GM12874 (cell line): ENCODE data around the gene OR3A2.

Source experiments
- TF ChIP-seq, protein P1 (sequence below): IDR thresholded peaks from 2 replicates; pipeline ENCODE4 v1.5.1; 2011; ENCODE audit warnings: low read depth, mild to moderate bottlenecking, control low read depth, low read length, moderate library complexity; ENCODE audit not compliant: insufficient read depth

OR3A2 gene

DNA sequence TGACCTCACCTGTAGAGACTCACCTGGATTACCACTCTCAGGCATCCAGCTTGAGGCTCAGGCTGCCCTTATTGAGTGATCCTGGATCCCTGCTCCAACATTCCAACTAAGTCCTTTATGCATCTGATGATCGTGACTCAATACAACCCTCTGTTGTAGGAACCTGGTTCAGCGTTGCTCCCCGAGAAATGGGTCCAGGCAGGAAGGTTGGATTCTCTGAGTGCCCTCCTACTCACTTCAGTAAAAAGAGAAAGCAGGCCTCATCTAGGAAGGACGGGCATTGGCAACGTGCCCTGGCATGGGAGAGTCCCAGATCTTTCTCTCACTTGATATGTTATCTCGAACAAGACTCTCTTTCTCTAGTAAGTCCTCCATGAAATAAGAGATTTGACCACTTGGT lies 87.8 kb downstream of the OR3A2 start, which contains the start of gene OR3A1:
TSS of gene OR3A1 (minus strand) at position 101 of the 400 bp plus-strand sequence. CDS start 5,778 bp downstream, outside the sequence.
- TF ChIP-seq, protein P1, sequence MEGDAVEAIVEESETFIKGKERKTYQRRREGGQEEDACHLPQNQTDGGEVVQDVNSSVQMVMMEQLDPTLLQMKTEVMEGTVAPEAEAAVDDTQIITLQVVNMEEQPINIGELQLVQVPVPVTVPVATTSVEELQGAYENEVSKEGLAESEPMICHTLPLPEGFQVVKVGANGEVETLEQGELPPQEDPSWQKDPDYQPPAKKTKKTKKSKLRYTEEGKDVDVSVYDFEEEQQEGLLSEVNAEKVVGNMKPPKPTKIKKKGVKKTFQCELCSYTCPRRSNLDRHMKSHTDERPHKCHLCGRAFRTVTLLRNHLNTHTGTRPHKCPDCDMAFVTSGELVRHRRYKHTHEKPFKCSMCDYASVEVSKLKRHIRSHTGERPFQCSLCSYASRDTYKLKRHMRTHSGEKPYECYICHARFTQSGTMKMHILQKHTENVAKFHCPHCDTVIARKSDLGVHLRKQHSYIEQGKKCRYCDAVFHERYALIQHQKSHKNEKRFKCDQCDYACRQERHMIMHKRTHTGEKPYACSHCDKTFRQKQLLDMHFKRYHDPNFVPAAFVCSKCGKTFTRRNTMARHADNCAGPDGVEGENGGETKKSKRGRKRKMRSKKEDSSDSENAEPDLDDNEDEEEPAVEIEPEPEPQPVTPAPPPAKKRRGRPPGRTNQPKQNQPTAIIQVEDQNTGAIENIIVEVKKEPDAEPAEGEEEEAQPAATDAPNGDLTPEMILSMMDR: no peak

DNA sequence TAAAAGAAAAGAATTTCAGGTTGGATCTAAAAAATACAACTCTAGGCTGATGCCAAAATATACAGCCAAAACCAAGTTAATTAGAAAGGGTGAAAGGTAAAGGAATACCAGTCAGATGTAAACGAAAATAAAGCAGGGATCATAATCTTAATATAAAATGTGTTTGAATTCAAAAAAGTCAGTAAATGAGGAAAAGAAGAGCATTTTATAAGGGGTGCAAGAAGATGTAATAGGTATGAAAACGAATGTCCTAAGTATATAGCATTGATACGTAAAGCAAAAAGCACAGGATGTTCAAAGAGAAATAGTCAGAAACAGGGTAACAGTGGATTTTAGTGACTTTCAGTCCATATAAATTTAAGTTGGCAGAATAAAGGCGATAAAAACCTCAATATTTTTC lies 90.5 kb downstream of the OR3A2 start:
- TF ChIP-seq, protein P1: no peak

DNA sequence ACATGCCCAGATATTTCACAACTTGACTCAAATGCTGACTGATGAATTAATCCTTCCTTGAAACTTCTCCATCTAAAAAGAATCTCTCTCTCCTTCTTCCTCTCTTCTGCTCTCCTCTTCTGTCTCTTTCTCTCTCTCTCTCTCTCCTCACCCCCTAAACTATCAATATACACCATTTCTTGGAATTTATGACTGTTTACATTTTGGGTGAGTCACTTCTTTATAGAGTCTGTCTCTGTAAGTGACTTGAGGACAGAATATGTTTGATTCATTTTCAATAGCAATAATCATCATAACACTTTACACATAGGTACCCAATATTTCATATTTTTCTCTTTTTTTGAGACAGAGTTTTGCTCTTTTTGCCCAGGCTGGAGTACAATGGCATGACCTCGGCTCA lies 103.2 kb downstream of the OR3A2 start:
- TF ChIP-seq, protein P1: no peak

DNA sequence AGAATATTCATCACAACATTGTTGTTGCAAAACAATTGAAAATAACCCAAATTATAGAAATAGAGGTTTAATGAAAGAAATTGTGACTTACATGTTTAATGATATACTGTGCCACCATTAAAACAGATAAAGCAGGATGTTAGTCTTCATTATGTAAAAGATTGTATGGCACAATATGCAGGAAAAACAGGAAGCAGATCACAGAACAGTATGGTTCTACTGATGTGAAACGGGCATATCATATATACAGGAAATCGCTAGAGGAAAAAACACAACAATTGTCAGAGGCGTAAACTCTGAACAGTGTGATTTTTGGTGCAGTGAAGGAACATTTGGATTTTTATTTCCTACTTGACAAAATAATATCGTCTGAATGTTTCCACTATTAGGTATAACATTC lies 110.0 kb downstream of the OR3A2 start:
- TF ChIP-seq, protein P1: no peak

DNA sequence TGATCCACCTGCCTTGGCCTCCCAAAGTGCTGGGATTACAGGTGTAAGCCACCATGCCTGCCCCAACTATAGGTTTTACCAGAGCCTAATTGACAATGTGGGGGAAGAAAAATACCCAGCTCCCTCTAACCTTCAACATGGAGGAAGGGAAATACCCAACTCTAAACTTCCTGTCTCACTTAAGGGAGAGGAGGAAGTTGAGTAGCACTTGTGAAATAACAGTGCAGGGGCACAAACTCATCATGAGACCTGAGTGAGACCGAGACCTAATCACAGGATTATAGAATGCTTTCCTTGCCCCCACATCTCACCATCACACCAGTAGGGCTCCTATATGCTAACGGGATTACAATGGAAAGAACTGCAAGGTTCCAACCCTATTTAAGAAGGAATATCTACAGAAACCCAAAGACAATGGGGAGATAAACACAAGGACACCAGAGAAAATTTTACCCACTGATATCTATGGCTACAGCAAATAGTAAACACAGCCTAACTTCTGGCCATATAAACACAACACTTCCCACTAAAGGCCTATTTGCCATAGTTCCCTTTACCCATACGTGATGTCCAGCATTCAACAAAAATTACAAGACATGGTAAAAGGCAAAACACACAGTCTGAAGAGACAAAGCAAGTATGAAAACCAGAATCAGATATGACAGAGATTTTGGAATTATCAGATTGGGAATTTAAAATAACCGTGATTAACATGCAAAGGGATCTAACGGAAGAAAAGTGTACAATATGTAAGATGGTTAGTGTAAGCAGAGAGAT lies 114.8 kb downstream of the OR3A2 start:
- TF ChIP-seq, protein P1: no peak

DNA sequence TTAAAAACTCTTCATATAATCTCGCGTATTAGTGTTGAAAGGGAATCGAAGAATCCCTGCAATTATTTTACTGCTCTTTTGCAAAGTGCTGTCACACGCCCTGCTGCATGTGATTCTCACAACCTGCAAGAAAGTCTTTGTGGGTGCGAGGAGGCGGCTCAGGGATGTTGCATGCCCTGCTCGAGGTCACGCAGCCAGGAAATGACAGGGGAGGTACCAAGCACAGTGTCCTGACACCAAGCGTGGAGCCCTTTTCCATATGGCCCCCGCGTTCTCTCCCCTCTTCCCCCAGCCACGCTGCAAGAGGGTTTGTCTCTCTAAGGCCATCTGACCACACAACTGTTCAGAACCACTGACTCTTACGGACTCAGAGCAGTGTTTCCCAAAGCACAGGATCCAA lies 125.5 kb downstream of the OR3A2 start:
- TF ChIP-seq, protein P1: no peak

DNA sequence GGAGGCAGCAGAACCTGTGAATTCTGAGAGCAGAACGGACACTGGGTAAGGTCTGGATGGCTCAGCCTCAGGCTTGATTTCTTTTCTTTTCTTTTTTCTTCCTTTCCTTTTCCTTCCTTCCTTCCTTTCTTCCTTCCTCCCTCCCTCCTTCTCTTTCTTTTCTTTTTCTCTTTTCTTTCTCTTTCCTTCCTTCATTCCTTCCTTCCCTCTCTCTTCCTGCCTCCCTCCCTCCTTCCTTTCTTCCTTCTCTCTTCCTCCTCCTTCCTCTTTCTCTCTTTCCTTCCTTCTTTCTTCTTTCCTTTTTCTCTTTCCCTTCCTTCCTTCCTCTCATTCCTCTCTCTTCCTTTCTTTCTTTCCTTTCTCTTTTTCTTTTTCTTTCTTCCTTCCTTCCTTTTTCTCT lies 125.9 kb downstream of the OR3A2 start:
- TF ChIP-seq, protein P1: no peak
